HG02610 (cell line): ENCODE results near the gene SLC22A16.
"Not testable (repeated sequence)": the region's sequence is repeated elsewhere in the genome, so short reads cannot be mapped to it uniquely, and the experiment has no call there.

Source experiments
- ATAC-seq: cut with Tn5 transposase; IDR thresholded peaks from one replicate; pipeline ENCODE4 v1.9.1; 2021; ENCODE audit warnings: mild to moderate bottlenecking, moderate library complexity; ENCODE audit not compliant: unreplicated experiment

The SLC22A16 gene

DNA sequence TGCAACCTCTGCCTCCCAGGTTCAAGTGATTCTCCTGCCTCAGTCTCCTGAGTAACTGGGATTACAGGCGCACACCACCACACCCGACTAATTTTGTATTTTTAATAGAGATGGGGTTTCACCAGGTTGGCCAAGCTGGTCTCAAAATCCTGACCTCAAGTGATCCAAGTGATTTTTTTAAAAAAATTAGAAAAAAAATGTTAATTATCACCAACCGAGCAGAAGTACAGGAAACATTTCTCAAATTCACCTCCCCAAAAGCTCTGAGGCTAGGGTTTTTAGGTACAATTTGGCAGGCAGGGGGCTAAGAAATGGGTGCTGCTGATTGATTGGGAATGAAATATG, 14.9 kb upstream of the SLC22A16 start:
- no peak for ATAC-seq

- no peak for ATAC-seq
These were observed 13.7 kb upstream of the SLC22A16 start for GRCh38 chr6:110490110-110490509.

DNA sequence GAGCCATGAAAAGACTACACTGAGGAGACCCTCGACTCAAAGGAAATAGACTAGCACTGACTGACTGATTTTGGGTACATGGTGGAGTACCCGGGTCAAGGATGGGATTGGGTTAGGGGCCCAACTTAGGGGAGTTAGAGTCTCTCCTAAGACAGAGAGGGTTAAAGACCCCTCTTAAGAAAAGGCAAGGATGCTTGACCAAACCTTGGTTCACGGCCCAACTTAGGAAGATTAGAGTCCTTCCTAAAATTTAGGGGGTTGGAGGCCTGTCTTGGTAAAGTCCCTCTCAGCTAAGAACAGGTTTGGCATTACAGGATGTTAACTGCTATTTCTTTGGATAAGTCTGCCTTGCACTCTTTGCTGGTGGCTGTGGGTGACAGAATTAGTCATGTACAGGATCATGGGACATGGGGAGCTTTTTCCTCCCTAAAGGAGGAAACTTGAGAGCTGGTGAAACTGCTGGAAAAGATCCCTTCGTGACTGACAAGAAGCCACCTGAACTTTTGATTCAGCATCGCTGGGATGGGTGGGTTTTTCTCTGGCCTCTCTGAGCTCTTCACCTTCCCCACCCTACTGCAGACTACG, 12.3 kb upstream of the SLC22A16 start:
- no peak for ATAC-seq

DNA sequence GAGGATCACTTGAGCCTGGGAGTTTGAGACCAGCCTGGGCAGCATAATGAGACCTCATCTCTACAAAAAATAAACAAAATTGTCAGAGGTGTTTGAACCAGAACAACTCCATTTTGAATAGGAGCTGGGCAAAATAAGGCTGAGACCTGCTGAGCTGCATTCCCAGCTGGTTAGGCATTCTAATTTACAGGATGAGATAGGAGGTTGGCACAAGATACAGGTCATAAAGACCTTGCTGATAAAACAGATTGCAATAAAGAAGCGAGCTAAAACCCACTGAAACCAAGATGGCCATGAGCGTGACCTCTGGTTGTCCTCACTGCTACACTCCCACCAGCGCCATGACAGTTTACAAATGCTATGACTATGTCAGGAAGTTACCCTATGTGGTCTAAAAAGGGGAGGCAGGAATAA, 11.6 kb upstream of the SLC22A16 start:
- ATAC-seq: not testable (repeated sequence)

GRCh38 chr6:110486756-110487155, 10.3 kb upstream of the SLC22A16 start:
- ATAC-seq: no peak

DNA sequence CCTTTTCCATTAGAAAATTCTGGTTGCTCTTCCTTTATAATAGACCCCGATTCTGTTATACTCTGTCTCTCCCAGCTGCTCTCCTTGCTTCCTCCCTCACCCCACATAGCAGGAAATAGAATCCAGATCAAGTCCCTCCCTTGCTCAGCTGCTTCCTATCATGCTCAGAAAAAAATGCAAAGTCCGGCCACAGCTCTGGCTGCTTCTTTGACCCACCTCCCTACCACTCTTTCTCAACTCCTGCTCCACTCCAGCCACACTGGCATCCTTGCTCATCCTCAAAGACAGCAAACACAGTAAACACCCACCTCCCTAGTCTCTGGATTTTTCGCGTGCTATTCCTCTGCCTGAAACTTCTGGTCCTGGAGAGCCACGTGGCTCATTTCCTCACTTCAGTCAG, 9.1 kb upstream of the SLC22A16 start:
- ATAC-seq: no peak

- ATAC-seq: no peak
These were observed 7.9 kb upstream of the SLC22A16 start for GRCh38 chr6:110484321-110484720.

DNA sequence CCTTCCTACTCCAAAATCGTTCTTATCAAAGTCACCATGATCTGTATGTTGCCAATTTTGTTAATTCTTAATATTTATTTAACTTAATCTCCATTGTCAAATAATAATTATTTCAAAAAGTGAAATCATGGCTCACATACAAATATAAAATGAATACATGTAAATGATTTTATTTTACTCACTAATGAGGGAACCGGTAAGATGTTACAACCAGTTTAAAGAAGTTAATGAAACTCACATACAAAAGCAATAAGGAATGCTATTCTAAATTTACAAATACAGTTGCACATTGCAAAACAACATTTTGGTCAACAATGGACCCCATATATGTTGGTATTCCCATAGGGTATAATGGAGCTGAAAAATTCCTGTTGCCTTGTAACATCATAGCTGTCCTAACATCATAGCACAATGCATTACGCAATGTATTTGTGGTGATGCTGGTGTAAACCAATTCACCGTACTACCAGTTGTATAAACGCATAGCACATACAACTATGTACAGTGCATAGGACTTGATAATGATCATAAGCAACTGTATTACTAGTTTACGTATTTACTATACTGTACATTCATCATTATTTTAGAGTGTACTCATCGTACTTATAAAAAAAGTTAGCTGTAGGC, 6.5 kb upstream of the SLC22A16 start:
- ATAC-seq: no peak

DNA sequence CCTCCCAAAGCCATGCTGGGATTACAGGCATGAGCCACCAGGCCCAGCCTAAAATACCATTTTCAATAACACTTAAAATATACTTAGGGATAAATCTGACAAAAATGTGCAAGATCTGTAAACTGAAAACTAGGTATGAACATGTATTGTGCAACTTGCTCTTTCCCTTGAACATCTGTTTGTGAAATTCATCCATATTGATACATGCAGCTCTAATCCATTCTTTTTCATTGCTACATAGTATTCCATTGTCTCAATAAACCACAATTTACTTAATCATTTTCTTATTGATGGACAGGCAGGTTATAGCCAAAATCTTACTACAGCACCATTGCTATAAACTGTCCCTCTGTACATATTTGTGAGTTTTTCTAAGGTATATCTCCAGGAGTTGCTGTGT, 4.7 kb upstream of the SLC22A16 start:
- no peak for ATAC-seq

DNA sequence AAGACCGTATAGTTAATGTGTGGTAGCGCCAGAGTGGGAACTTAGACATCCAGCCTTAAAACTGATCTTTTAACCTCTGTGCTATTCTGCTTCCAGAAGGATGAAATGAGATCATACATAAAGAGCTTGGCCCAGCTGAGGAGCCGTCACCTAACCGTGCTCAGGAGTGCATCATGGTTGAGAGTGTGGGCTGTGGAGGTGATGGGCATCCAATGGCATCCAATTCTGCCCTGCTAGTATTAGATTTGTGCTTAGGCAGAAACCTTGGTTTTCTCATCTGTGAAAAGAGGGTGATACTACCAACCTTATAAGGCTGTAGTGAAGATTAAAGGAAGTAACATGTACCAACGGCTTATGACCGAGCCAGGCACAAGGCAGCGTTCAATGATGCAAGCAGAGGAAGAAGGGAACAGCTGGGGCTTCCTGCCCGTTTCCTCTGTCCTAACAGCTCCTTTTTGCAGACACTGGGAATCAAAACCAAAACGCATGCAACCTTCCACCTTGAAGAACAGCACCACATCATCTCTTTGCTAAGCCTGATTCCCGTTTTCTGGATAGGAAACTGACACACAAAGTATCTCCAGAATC, 1.3 kb downstream of the SLC22A16 start:
- ATAC-seq: no peak

GRCh38 chr6:110474500-110474899, 1.9 kb downstream of the SLC22A16 start:
- no peak for ATAC-seq

DNA sequence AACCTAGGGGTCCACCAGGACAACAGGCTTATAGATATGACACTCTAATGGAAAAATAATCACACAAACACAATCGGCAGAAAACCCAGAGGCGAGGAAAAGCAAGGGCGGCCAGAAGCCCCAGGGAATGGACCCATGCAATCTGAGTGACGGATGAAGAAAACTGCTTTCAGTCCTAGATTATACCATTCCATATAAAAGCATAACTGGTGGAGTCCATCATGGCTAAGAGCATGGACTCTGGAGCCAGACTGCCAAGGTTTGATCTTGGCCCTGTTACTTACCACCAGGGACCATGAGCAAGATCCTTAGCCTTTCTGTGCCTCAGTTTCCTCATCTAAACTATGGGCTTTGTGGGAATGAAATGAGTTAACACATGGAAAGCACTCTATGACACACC, 3.7 kb downstream of the SLC22A16 start:
- ATAC-seq: no peak

DNA sequence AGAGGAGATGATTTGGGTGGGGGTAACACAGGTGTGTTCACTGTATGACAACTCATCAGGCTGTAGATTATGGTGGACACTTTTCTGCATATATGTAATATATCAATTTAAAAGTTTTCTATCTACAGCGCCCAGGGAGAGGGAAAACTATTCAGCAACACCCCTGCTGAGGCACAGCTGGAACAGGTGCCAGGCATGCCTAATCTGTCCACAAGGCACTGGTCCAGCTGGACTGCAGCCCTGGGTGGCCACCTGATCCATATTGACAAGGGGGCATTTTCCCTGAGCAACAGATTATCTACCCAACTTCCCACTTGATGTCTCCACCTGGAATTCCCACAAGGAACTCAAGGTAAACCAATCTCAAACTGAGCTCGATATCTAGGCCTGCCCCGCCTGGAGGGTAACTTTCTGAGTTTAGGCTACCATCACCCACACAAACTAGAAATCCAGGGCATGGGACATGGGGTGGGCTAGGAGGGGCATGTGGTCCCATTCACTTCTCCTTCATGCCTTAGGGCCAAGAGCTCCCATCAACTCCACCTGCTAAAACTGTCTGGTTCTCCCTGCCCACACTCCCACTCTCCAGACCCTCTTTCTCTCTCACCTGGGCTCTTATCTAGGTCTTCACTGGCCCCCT, 4.6 kb downstream of the SLC22A16 start:
- no peak for ATAC-seq

DNA sequence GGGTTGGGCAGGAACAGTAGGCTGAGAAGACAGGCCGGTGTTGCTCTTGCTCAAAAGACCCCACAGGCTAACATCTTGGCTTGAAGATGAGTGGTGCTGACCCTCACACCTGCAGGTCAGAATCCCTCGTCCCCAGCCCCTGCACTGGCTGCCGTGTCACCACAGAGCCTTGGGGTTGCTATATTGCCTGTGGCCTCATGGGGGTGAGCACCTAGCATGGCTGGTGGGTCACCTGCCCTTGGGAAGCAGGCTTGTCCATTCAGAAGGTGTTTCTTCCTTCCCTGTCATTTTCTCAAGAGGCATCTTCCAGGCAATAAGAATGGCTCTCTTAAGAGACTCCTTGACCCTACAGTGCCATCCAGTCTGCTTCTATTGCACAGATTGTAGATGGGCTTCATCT, 7.7 kb downstream of the SLC22A16 start:
- ATAC-seq: no peak

GRCh38 chr6:110467566-110468140, 8.8 kb downstream of the SLC22A16 start:
- no peak for ATAC-seq

DNA sequence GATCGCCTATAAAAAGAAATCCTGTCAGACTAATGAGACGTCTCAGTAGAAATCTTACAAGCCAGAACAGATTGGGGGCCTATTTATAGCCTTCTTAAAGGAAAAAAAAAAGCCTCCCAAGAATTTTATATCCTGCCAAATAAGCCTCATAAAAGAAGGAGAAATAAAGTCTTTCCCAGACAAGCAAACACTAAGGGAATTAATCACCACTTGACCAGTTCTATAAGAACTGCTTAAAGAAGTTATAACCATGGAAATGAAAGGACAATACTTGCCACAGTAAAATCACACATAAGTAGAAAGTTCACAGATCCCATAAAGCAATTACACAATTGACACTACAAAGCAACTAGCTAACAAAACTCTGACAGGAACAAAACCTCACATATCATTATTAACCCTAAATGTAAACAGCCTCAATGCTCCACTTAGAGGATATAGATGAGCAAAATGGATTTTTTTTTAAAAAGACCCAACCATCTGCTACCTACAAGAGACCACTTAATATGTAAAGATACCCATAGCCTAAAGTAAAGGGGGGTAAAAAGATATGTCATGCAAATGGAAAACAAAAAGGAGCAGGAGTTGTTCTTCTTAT, 13.4 kb downstream of the SLC22A16 start:
- no peak for ATAC-seq

DNA sequence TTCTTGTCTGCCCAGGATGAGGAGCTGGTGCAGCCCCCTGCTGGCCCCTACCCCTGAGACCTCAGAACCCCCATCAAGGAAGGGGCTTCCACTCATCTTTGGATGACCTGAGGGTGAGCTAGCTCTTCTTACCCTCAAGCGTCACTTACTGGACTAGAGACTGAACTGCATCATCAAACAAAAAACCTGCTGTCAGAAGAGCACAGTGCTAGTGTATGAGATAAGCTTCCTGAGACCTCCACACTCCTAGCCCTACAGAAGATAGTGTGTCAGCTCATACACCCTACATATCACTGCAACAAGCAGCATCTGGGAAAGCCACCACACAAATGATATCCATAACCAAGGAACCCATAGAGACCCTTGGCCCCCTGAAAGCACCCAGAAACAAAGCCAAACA, 15.0 kb downstream of the SLC22A16 start:
- no peak for ATAC-seq

DNA sequence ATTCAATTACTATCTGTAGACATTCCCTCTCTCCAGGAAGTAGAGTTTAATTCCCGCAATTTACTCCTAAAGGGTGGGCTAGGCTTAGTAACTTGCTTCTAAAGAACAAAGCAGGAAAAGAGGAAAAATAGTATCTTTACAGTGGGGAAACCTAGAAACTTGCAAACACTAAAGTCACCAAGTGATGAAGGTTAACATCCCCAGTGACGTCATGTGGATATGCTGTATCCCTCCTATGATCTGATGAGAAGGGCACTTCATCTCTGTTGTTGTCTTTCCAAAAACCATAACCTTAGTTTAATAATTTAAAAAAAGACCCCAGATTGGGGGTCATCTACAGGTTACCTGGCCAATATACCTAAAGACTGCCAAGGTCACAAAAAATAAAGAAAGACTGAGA, 17.3 kb downstream of the SLC22A16 start:
- ATAC-seq: no peak

DNA sequence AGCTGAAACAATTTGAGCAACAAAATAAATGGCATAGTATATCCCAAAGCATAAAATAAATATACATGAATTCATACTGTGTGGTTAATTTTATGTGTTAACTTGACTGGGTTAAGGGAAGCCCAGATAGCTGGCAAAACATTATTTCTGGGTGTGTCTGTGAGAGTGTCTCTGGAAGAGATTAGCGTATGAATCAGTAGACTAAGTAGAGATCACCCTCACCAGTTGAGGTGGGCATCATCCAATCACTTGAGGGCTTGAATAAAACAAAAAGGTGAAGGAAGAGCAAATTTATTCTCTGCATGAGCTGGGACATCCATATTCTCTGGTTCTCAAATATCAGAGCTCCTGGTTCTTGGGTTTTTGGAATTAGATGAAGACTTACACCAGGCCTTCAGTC, 17.9 kb downstream of the SLC22A16 start:
- no peak for ATAC-seq

- ATAC-seq: not testable (repeated sequence)
These were observed 18.7 kb downstream of the SLC22A16 start for GRCh38 chr6:110457567-110458175.

DNA sequence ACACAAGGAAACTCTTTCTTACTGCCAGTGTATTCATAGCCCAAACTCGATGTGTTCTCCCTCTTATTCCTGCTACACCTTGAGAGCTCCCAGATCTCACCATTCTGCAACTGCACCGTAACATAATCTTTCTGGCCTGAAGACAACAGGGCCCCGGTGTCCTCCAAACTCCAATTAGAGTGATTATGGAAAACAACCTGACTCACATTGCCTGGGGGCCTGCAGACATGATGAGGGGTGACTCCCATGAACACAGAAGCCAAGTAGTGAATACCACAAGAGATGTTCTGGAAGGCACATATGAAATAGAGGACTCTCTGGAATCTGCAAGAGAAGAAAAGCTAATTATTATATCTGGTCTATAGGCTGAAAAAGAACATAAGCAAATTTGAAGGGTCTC, 19.7 kb downstream of the SLC22A16 start:
- no peak for ATAC-seq
